Mononuclear cell (primary cell): ENCODE results near the gene CISD3. TPM values are rescaled to one million over a fixed set of nuclear protein-coding genes. Genes with fewer than 3 reads are reported as not detected.

Experiments used
- H3K27me3 ChIP-seq: 2 replicates; pipeline ENCODE4 v1.6.0; 2011; ENCODE audit warnings: low read length, control low read depth; ENCODE audit not compliant: insufficient read depth
- H3K4me1 ChIP-seq: 2 replicates; pipeline ENCODE4 v1.5.1; 2011; ENCODE audit warnings: mild to moderate bottlenecking, low read length, control low read depth; ENCODE audit not compliant: insufficient read depth
- H3K4me3 ChIP-seq: 2 replicates; pipeline ENCODE4 v1.5.1; 2011; ENCODE audit warnings: mild to moderate bottlenecking, low read length, moderate library complexity
- H3K9me3 ChIP-seq: 2 replicates; pipeline ENCODE4 v1.5.1; 2011; ENCODE audit warnings: low read depth, mild to moderate bottlenecking, control low read depth, low read length
- total RNA-seq: library from RNA; depleted of rRNA; stranded (reverse); fragments of >200 nt; gene quantifications from one replicate; pipeline ENCODE4 v1.2.3, GENCODE V29; 2012

The CISD3 gene
- total RNA-seq, 1 donor: 1.8 TPM

DNA sequence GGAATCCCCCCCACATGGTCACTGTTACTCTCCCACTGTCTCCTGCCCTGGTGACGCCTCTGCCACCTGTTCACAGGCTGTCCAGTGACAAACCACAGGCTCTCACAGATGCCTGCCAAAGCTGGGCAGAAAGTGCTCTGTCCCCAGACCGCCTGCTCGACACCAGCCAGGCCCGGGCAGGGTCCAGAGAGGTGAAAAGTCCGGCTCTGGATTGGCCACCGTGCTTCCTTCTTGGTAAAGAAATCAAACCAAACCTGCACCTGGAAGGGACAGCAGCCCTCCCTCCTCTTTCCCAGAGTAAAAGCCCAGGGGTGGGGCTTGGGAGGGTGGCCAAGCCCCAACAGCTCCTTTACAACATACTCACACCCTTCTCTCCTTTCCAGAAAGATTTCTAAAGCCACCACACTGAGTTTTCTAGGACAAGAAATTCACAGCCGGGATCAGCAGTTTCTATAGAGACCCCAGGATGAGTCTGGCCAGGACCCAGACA is 11.8 kb downstream of the CISD3 start:
- Histone ChIP-seq H3K27me3 (peaks cover 14% of the 10 kb centered on the region), H3K4me3 (no peak overlapping the region), H3K9me3 (no peaks in the 10 kb centered on the region), H3K4me1 (peaks cover 7% of the 10 kb centered on the region)

- Histone ChIP-seq H3K4me1 (peaks cover 12% of the 10 kb centered on the region), H3K4me3 (no peak overlapping the region), H3K27me3 (peaks cover 17% of the 10 kb centered on the region), H3K9me3 (no peaks in the 10 kb centered on the region)
Observed at GRCh38 chr17:38742411-38743308, 12.5 kb downstream of the CISD3 start.

DNA sequence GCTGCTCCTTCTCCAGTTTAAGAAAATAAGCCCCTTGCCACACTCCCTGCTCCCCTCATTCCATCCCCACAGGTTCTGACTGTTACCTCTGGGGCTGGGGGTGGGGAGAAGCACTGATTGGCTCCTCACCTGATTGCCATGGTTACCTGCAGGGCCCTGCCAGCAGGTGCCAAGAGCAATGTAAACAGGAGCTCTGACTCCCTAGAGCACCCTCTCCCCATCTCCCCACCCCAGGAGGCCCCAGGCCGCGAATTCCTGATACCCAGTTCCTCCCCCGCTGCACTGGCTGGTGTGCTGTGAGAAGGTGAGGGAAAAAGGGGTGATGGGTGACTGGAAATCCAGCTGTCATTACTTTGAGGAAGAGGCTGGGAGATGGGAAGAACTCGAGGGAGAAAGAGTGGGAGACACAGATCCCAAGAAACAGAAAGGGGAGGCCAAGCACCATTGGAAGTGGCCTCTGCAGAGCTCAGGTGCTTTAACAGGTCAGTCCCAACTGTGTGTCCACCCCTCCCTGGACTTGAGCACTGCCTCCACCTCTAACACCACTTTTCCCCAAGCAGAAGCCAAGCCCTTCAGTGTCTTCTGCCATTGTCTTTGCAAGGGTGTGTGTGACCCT is 13.5 kb downstream of the CISD3 start:
- H3K27me3 ChIP-seq: peaks cover 23% of the 10 kb centered on the region

GRCh38 chr17:38745545-38745944 is 15.4 kb downstream of the CISD3 start:
- Histone ChIP-seq H3K4me3 (no peak overlapping the region), H3K9me3 (no peaks in the 10 kb centered on the region), H3K4me1 (peaks cover 38% of the 10 kb centered on the region), H3K27me3 (peaks cover 40% of the 10 kb centered on the region)

More for the DNA sequence above, 13.5 kb downstream of the CISD3 start:
- Histone ChIP-seq H3K4me3 (no peak overlapping the region), H3K9me3 (no peaks in the 10 kb centered on the region), H3K4me1 (peaks cover 19% of the 10 kb centered on the region)

DNA sequence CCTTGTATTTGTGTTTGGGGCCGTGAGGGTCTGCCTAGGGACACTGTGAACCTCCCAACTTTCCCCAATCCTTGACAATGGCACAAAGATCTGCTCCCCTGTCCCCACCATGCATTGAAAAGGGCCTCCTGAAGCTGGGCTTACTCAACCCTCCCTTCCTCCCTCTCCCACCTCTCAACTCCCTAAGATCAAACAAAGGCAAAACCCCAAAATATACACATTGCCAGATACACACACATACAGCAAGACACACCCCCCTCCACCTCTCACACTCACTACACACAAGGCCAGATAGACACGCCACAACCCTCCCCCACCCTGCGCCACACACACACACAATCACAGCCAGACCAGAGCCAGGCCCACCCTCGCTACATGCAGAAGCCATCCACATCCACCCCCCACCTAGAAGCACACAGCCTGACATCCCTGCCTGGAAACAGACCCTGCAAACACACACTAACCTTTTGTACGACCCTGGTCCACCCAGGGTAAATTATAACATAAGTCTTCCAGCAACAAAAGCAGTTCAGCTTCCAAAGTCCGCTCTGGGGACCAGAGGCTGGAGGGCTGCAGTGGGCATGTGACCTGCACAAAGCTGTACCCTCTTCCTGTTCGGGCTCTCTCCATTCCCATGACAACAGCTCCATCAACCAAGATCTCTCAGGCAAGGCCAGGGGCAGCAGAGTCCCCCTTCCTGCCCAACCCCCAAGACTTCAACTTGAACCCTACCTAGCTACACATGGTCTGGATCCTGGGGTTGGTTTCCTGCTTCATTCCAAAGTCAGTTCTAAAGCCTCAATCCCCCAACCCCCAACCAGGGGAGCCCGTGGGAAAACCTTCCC is 16.1 kb downstream of the CISD3 start:
- Histone ChIP-seq H3K9me3 (no peaks in the 10 kb centered on the region), H3K4me3 (no peak overlapping the region), H3K4me1 (peaks cover 45% of the 10 kb centered on the region), H3K27me3 (peaks cover 47% of the 10 kb centered on the region)

DNA sequence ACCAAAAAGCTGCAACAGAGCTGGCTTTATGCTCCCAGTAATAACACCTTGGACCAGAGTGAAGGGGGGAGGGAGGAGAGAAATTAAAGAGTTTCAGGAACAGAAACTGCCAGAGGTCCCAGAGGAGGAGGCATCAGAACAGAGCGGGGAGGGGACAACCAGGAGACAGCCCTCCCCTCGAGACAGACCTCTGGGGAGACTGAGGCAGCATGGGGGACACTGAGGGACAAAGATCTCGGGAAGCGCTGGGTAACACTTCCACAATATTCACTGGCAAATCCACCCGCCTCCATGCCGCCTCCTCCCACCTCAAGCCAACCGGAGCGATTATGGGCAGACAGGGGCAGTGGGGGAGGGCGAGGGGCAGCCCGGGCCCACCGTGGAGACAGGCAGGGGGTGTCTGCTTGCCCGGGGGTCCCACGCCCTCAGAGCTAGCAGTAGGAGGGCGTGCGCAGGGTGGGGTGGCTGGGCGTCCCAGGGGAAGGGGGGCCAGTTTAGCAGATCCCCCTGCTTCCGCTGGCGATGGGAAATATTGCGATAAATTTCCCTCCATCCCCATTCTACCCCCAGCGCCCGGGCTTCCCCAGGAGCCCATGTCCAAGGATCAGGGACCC is 16.8 kb downstream of the CISD3 start:
- peaks cover 50% of the 10 kb centered on the region for H3K4me1 ChIP-seq
- H3K9me3 ChIP-seq: no peaks in the 10 kb centered on the region
- H3K4me3 ChIP-seq: no peak overlapping the region
- peaks cover 50% of the 10 kb centered on the region for H3K27me3 ChIP-seq

GRCh38 chr17:38747463-38748148 is 17.5 kb downstream of the CISD3 start:
- Histone ChIP-seq H3K27me3 (peaks cover 50% of the 10 kb centered on the region), H3K4me3 (no peak overlapping the region), H3K9me3 (no peaks in the 10 kb centered on the region), H3K4me1 (peaks cover 53% of the 10 kb centered on the region)

DNA sequence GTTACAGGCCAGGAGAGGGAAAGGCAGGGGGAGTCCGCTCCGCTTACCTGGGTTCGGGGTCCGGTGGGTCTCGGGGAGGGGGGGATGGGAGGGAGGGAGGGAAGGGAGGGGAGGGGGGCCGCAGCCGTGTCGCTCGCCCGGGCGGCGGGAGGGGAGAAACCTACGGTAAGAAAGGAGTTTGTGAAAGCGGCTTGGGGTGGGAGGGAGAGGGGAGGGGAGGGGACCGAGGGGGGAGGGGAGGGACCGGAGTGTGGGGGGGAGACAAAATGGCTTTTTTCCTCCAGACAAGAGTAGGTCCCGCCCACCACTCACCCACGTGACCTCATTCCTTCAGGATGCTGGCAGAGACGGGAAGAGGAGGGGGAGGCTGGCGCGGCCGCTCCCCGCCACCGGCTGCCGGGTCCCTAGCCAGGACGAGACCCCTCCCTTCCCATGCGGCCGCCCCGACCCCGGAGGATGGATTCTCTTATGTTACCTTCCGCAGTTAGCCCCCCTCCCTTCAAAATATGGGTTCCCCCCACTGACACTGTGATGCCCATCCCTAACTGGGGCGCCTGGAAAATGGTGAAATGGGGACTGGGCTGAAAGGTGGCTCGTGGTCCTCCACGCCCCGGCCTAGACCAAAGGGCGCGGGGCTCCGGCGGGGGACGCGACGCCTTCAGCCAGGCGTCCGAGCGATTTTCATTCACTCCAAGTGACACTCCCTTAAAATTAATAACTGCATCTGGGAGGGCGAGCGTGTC is 18.2 kb downstream of the CISD3 start, which contains the start of gene PCGF2:
TSS of gene PCGF2 (minus strand) at position 188 of the 743 bp plus-strand sequence. CDS start 7,934 bp downstream, outside the sequence.
- Histone ChIP-seq H3K9me3 (no peaks in the 10 kb centered on the region), H3K4me3 (peak within 1 kb of the TSS; percentile 18), H3K4me1 (peaks cover 57% of the 10 kb centered on the region), H3K27me3 (peaks cover 50% of the 10 kb centered on the region)

DNA sequence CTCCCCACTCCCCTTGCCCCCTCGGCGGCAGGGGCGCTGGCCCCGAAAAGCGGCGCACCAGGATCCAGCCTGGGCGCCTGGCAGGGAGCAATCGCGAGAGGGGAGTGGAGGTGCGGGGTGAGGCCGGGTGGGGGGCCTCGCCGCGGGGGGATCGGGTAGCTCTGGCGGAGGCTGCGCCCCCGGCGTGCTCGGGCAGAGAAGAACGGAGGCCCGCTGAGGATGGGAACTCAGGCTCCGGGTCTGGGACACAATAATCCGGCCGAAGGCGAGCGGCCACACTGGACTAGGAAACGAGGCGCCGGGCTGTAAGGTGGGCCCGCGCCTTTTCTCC is 18.7 kb downstream of the CISD3 start:
- peaks cover 50% of the 10 kb centered on the region for H3K27me3 ChIP-seq
- H3K9me3 ChIP-seq: no peaks in the 10 kb centered on the region
- peaks cover 63% of the 10 kb centered on the region for H3K4me1 ChIP-seq
- peak overlapping the region; percentile 18 for H3K4me3 ChIP-seq

DNA sequence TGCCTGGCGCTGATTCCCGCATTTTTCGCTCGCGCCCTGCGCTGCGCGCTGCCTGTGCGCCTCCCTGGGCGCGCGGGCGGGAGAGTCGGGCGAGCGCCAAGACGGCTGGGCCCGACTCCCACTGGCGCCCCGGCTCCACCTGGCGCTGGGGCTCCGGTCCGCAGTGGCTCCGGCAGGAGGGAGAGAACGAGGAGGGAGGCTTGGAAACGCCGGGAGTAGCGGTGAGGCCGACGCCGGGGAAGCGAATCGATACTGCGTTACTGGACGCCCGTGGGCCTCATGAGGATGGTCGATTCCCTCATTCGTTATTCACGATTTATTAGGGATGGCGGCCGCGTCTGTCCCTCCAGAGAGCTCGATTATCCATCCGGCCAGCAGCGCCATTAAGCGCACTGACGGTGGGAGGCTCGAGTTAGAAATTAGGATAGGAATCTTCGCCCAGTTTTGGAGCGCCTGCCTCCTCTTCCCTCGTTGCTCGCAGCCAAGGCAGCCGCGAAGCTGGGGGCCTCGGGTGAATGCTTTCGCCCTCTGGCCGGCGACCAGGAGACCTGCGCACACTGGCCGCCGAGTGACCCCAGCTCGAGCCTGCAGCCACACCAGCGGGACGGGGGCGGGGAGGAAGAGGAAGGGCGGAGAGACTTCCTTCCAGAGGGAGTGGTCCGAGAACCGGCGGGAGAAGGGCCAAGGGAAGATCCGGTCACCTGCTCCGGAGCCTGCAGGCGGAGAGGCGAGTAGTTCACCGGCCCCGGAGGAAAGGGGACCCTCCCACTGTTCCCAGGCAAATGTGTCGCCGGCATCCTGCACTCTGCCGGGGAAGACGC is 19.3 kb downstream of the CISD3 start:
- Histone ChIP-seq H3K4me3 (peak overlapping the region; percentile 18), H3K9me3 (no peaks in the 10 kb centered on the region), H3K27me3 (peaks cover 50% of the 10 kb centered on the region), H3K4me1 (peaks cover 68% of the 10 kb centered on the region)

DNA sequence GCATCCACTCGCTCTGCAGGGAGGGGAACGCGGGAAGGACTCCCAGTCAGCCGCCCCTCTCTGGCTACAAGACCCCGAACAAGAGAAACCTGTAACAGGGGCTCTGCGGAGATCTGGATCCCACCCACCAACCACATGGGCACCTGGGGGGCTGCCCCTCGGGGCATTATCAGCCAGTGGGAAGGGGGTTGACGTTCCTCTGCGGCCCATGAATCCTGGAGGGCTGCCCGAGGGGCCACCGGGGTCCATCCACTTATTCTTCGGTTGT is 19.8 kb downstream of the CISD3 start:
- Histone ChIP-seq H3K4me1 (peaks cover 74% of the 10 kb centered on the region), H3K27me3 (peaks cover 50% of the 10 kb centered on the region), H3K4me3 (peak overlapping the region; percentile 18), H3K9me3 (no peaks in the 10 kb centered on the region)

DNA sequence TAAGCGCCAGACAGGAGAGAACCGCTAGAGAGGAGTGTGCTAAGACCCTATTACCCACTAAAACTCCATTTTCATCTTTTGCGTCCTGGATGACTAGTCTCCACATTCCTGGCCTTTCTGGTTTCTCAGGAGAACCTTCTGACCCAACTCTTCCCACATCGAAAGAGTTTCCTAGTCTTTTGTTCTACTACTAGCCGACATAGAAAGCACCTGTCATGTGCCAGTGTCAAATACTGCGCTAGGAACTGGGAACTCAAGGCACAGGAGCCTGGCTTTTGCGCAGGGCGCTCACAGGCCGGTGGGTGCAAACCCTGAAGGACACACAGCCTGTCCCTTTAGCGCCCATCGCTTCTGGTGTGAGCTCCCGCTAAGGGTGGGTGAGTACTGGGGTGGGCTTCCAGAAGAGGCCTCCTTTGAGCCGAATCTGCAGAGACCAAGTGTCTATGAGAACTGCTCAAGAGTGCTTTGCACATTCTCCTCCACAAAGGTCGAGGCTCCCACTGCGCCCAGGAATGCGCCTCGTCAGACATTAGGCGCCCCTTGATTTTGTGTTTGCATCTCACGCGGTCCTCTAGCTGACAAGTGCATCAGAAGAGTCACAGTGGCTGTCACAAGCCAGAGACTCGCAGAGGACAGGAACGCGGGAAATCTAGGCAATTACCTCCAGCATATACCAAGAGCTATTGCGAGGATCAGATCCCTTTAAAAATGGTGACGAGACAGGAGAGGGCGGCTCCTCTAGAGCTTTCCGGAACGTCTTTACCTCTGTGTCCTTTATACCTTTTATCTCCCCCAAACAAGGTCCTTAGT is 20.4 kb downstream of the CISD3 start:
- no peak overlapping the region for H3K4me3 ChIP-seq
- peaks cover 49% of the 10 kb centered on the region for H3K27me3 ChIP-seq

More for the DNA sequence above, 20.4 kb downstream of the CISD3 start:
- no peaks in the 10 kb centered on the region for H3K9me3 ChIP-seq
- peaks cover 77% of the 10 kb centered on the region for H3K4me1 ChIP-seq
